Kidney epithelial cell (primary cell): ENCODE measurements around the gene TRAF5. TPM values are rescaled to one million over a fixed set of nuclear protein-coding genes. Genes with fewer than 3 reads are reported as not detected.

Source experiments
- DNase-seq: peaks from one replicate; pipeline ENCODE4 v3.0.0-alpha.2; 2010; ENCODE audit warnings: low read depth
- H3K27me3 ChIP-seq: 2 replicates; pipeline ENCODE4 v1.6.0; 2011; ENCODE audit warnings: low read length; ENCODE audit not compliant: control insufficient read depth, insufficient read depth
- H3K36me3 ChIP-seq: 2 replicates; pipeline ENCODE4 v1.5.1; 2011; ENCODE audit warnings: low read length; ENCODE audit not compliant: control insufficient read depth, insufficient read depth
- H3K4me3 ChIP-seq: 2 replicates; pipeline ENCODE4 v1.5.1; 2011; ENCODE audit warnings: low read depth, mild to moderate bottlenecking, control low read depth, low read length
- CTCF ChIP-seq: IDR thresholded peaks from 2 replicates; pipeline ENCODE4 v1.5.1; 2011; ENCODE audit warnings: mild to moderate bottlenecking, moderate library complexity, low read length, control low read depth, inconsistent platforms; ENCODE audit not compliant: insufficient read depth, poor library complexity, severe bottlenecking
- total RNA-seq: library from RNA; depleted of rRNA; stranded (reverse); fragments of >200 nt; gene quantifications from 2 replicates; pipeline ENCODE4 v1.2.3, GENCODE V29; 2015

Gene TRAF5
- total RNA-seq, 1 donor from 2014 or later = 23.0 TPM

- no peak overlapping the region for H3K4me3 ChIP-seq
- H3K27me3 ChIP-seq = no peaks in the 10 kb centered on the region
- TF ChIP-seq CTCF = no peak
- no peak for DNase-seq
- H3K36me3 ChIP-seq = no peaks in the 10 kb centered on the region
Observed at GRCh38 chr1:211372463-211372862, 45.8 kb downstream of the TRAF5 start.

GRCh38 chr1:211375146-211375818 is 48.6 kb downstream of the TRAF5 start:
- no peak for DNase-seq
- H3K4me3 ChIP-seq = no peak overlapping the region
- H3K27me3 ChIP-seq = no peaks in the 10 kb centered on the region
- H3K36me3 ChIP-seq = no peaks in the 10 kb centered on the region
- no peak for TF ChIP-seq CTCF

GRCh38 chr1:211375949-211376348 is 49.3 kb downstream of the TRAF5 start:
- no peak for TF ChIP-seq CTCF
- Histone ChIP-seq H3K36me3 (no peaks in the 10 kb centered on the region), H3K4me3 (no peak overlapping the region), H3K27me3 (no peaks in the 10 kb centered on the region)
- DNase-seq = no peak

GRCh38 chr1:211376807-211377470 is 50.3 kb downstream of the TRAF5 start:
- H3K4me3 ChIP-seq = no peak overlapping the region
- TF ChIP-seq CTCF = no peak

GRCh38 chr1:211377539-211378450 is 51.2 kb downstream of the TRAF5 start:
- H3K27me3 ChIP-seq = no peaks in the 10 kb centered on the region
- H3K36me3 ChIP-seq = no peaks in the 10 kb centered on the region
- no peak overlapping the region for H3K4me3 ChIP-seq
- no peak for DNase-seq
- TF ChIP-seq CTCF = no peak

More at GRCh38 chr1:211376807-211377470, 50.3 kb downstream of the TRAF5 start:
- DNase-seq = no peak
- Histone ChIP-seq H3K36me3 (no peaks in the 10 kb centered on the region), H3K27me3 (no peaks in the 10 kb centered on the region)
